RWPE2 (cell line): ENCODE measurements around the gene DDAH1.

ENCODE experiments used
- ATAC-seq: fragments of 200-7000 bp; cut with Tn5 transposase; 3 replicates; pipeline ENCODE4 v1.9.1; 2021; ENCODE audit warnings: low read depth
- DNase-seq: peaks from one replicate; pipeline ENCODE4 v3.0.0-alpha.2; 2020; ENCODE audit warnings: low spot score
- H3K27ac ChIP-seq: fragments of 450-650 bp; 2 replicates; pipeline ENCODE4 v1.5.1; 2017; ENCODE audit warnings: mild to moderate bottlenecking; ENCODE audit not compliant: poor library complexity, severe bottlenecking
- H3K27me3 ChIP-seq: fragments of 250-450 bp; sonication (Bioruptor Pico); 2 replicates; pipeline ENCODE4 v1.5.1; 2021; ENCODE audit warnings: mild to moderate bottlenecking, moderate library complexity; ENCODE audit not compliant: insufficient read depth, poor library complexity, severe bottlenecking
- H3K36me3 ChIP-seq: fragments of 250-450 bp; sonication (Bioruptor Pico); 2 replicates; pipeline ENCODE4 v1.5.1; 2020; ENCODE audit warnings: low read depth, mild to moderate bottlenecking, moderate library complexity
- H3K4me1 ChIP-seq: fragments of 250-450 bp; sonication (Bioruptor Pico); 2 replicates; pipeline ENCODE4 v1.5.1; 2021; ENCODE audit warnings: mild to moderate bottlenecking, moderate library complexity; ENCODE audit not compliant: insufficient read depth, poor library complexity, severe bottlenecking
- H3K4me3 ChIP-seq: fragments of 250-450 bp; sonication (Bioruptor Pico); 2 replicates; pipeline ENCODE4 v1.5.1; 2021; ENCODE audit warnings: mild to moderate bottlenecking, moderate library complexity; ENCODE audit not compliant: severe bottlenecking
- H3K9me3 ChIP-seq: fragments of 250-450 bp; sonication (Bioruptor Pico); 2 replicates; pipeline ENCODE4 v1.5.1; 2021; ENCODE audit warnings: mild to moderate bottlenecking, moderate library complexity; ENCODE audit not compliant: severe bottlenecking
- TF ChIP-seq, protein P1 (sequence below): fragments of 450-650 bp; IDR thresholded peaks from one replicate; pipeline ENCODE4 v1.5.1; 2017; ENCODE audit warnings: mild to moderate bottlenecking, moderate library complexity; ENCODE audit not compliant: poor library complexity, severe bottlenecking

DDAH1 gene

DNA sequence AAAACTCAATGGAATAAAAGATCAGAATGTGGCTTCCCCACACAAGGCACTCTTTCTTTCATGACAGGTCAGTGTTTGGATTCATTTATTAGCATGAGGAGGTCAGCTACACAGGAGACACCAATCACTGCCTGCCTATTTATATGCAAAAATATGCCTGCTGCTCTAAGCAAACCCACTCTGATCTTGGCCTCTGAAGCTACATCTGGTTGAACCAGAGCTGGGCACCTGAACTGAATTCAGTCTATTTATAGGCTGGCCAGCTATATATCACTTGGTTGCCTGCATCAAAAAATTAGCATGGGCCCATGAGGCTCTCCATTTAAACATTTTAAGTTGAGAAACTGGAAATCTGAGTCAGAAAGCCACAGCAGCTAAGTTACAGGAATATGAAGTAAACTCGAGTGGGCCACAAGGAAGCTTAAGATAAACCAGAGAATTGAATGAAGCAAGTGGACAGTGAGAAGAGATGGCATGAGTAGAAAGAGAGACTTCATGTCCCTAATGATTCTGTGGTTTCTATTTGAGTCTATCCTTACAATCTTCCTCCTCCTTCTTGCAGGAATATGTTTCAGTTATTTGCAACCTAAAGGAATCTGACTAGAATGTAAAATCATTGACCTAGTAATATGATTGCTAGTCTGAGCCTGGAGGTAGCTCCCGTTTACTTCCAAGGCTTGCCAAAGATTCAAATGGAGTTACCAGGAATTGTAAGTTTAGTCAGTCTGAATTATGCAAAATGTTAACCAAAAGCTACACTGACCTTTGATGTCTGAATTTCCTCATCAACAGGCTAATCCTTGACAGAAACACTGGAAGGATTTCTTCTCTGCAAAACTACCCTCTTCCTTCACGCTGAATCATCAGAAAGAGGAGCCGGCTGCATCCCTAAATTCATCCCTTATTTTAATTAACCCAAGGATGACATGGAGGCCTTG is 17.7 kb downstream of the DDAH1 start:
- TF ChIP-seq, protein P1, sequence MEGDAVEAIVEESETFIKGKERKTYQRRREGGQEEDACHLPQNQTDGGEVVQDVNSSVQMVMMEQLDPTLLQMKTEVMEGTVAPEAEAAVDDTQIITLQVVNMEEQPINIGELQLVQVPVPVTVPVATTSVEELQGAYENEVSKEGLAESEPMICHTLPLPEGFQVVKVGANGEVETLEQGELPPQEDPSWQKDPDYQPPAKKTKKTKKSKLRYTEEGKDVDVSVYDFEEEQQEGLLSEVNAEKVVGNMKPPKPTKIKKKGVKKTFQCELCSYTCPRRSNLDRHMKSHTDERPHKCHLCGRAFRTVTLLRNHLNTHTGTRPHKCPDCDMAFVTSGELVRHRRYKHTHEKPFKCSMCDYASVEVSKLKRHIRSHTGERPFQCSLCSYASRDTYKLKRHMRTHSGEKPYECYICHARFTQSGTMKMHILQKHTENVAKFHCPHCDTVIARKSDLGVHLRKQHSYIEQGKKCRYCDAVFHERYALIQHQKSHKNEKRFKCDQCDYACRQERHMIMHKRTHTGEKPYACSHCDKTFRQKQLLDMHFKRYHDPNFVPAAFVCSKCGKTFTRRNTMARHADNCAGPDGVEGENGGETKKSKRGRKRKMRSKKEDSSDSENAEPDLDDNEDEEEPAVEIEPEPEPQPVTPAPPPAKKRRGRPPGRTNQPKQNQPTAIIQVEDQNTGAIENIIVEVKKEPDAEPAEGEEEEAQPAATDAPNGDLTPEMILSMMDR = no peak
- DNase-seq = no peak
- Histone ChIP-seq H3K4me3 (no peak overlapping the region), H3K4me1 (peaks cover 7% of the 10 kb centered on the region), H3K27me3 (no peaks in the 10 kb centered on the region), H3K36me3 (no peaks in the 10 kb centered on the region), H3K9me3 (no peaks in the 10 kb centered on the region), H3K27ac (peak overlapping the region; percentile 47)
- ATAC-seq = no peak

GRCh38 chr1:85445906-85446305 is 19.1 kb downstream of the DDAH1 start:
- Histone ChIP-seq H3K9me3 (no peaks in the 10 kb centered on the region), H3K27me3 (no peaks in the 10 kb centered on the region), H3K36me3 (no peaks in the 10 kb centered on the region), H3K27ac (no peak overlapping the region), H3K4me3 (no peak overlapping the region), H3K4me1 (peaks cover 7% of the 10 kb centered on the region)
- no peak for DNase-seq
- ATAC-seq = peak; percentile 56; the same call in 1 of the 3 replicates
- TF ChIP-seq, protein P1 = no peak

GRCh38 chr1:85444381-85444780 is 20.6 kb downstream of the DDAH1 start:
- TF ChIP-seq, protein P1 = no peak
- no peak overlapping the region for H3K27ac ChIP-seq

GRCh38 chr1:85440612-85441011 is 24.3 kb downstream of the DDAH1 start:
- Histone ChIP-seq H3K27me3 (no peaks in the 10 kb centered on the region), H3K27ac (no peak overlapping the region), H3K9me3 (no peaks in the 10 kb centered on the region), H3K4me1 (no peaks in the 10 kb centered on the region), H3K4me3 (no peak overlapping the region), H3K36me3 (no peaks in the 10 kb centered on the region)
- TF ChIP-seq, protein P1 = no peak
- DNase-seq (no peak), ATAC-seq (no peak)

More at GRCh38 chr1:85444381-85444780, 20.6 kb downstream of the DDAH1 start:
- no peak for ATAC-seq
- no peak for DNase-seq
- Histone ChIP-seq H3K4me1 (peaks cover 7% of the 10 kb centered on the region), H3K36me3 (no peaks in the 10 kb centered on the region), H3K4me3 (no peak overlapping the region), H3K9me3 (no peaks in the 10 kb centered on the region), H3K27me3 (no peaks in the 10 kb centered on the region)

DNA sequence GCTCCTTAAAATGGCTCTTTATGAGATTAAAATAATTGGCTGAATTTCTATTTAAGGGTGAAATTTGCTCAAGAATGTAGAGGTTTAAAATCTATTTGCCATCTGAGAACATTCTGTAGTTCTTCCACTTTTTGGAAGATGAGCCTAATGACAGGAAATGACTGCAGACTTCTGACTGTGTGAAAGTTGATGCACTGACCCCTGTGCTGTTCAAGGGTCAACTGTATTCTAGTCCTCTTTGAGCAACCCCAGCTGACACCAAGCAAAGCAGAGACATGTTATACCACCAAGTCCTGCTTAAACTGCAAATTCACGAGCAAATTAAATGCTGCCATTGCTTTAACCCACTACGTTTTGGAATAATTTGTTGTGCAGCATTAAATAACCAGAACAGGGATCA is 26.6 kb downstream of the DDAH1 start:
- TF ChIP-seq, protein P1 = no peak
- no peak for DNase-seq
- ATAC-seq = no peak
- Histone ChIP-seq H3K27ac (no peak overlapping the region), H3K27me3 (no peaks in the 10 kb centered on the region), H3K9me3 (no peaks in the 10 kb centered on the region), H3K36me3 (no peaks in the 10 kb centered on the region), H3K4me1 (no peaks in the 10 kb centered on the region), H3K4me3 (no peak overlapping the region)
